H1 (cell line): Measurements from ENCODE around the gene TNFSF15.

Experiments used
- ASH2L ChIP-seq: fragments of 200-600, 300-600 bp; sonication (generic); IDR thresholded peaks from one replicate; pipeline ENCODE4 v1.7.1; 2017; ENCODE audit warnings: low read length
- CEBPB ChIP-seq: IDR thresholded peaks from 2 replicates; pipeline ENCODE4 v1.6.1; 2012; ENCODE audit warnings: low read depth, low read length
- CTCF ChIP-seq, 3 experiments: IDR thresholded peaks; 1 replicate in 2 of 3; 2 replicates in 1 of 3; pipeline versions ENCODE4 v1.5.1 to v1.6.1; 2011; ENCODE audit warnings: low read length in 3 of 3, mild to moderate bottlenecking in 3 of 3, inconsistent platforms in 2 of 3, low read depth in 1 of 3, moderate library complexity in 1 of 3; ENCODE audit not compliant: insufficient read depth in 1 of 3; ENCODE audit errors: control extremely low read depth in 1 of 3
- EP300 ChIP-seq, 2 experiments: IDR thresholded peaks; 1 replicate in 1 of 2; 2 replicates in 1 of 2; pipeline ENCODE4 v1.6.1; 2011 to 2012; ENCODE audit warnings: low read depth in 2 of 2, low read length in 2 of 2, mild to moderate bottlenecking in 2 of 2, borderline replicate concordance in 1 of 2, inconsistent platforms in 1 of 2, moderate library complexity in 1 of 2
- EZH2 ChIP-seq: fragments of 200-600 bp; sonication (generic); IDR thresholded peaks from 2 replicates; pipeline ENCODE4 v1.7.1; 2012; ENCODE audit warnings: low read depth, mild to moderate bottlenecking, moderate library complexity, low read length, inconsistent platforms; ENCODE audit not compliant: severe bottlenecking
- JUND ChIP-seq: IDR thresholded peaks from 2 replicates; pipeline ENCODE4 v1.6.1; 2011; ENCODE audit warnings: mild to moderate bottlenecking, improper control_type of control experiment, low read length
- KDM1A ChIP-seq: fragments of 200-600, 300-600 bp; sonication (generic); IDR thresholded peaks from 2 replicates; pipeline ENCODE4 v1.7.1; 2016; ENCODE audit warnings: mild to moderate bottlenecking, low read length, borderline replicate concordance
- MAX ChIP-seq: IDR thresholded peaks from 2 replicates; pipeline ENCODE4 v1.6.1; 2012; ENCODE audit warnings: inconsistent platforms
- PHF8 ChIP-seq: fragments of 200-600 bp; sonication (generic); conservative IDR thresholded peaks from 2 replicates; pipeline ENCODE4 v1.7.1; 2012; ENCODE audit warnings: low read depth, mild to moderate bottlenecking, inconsistent platforms, low read length, moderate library complexity
- POLR2A ChIP-seq, 2 experiments: IDR thresholded peaks; 1 replicate in 1 of 2; 2 replicates in 1 of 2; pipeline ENCODE4 v1.6.1; 2011; ENCODE audit warnings: low read depth in 2 of 2, low read length in 2 of 2, mild to moderate bottlenecking in 2 of 2; ENCODE audit errors: control extremely low read depth in 1 of 2
- POLR2AphosphoS5 ChIP-seq: IDR thresholded peaks from 2 replicates; pipeline ENCODE4 v1.6.1; 2011; ENCODE audit warnings: low read depth, low read length
- RAD21 ChIP-seq, 2 experiments: IDR thresholded peaks in 1 of 2; conservative IDR thresholded peaks in 1 of 2; 2 replicates each; pipeline ENCODE4 v1.6.1; 2011; ENCODE audit warnings: low read depth in 2 of 2, low read length in 2 of 2, improper control_type of control experiment in 1 of 2, inconsistent platforms in 1 of 2, mild to moderate bottlenecking in 1 of 2, moderate library complexity in 1 of 2
- SRF ChIP-seq: IDR thresholded peaks from 2 replicates; pipeline ENCODE4 v1.6.1; 2011; ENCODE audit warnings: mild to moderate bottlenecking, low read depth, low read length, moderate library complexity
- TAF1 ChIP-seq: IDR thresholded peaks from 2 replicates; pipeline ENCODE4 v1.6.1; 2011; ENCODE audit warnings: mild to moderate bottlenecking, low read depth, low read length

GRCh38 chr9:114844766-114845165, 38.9 kb upstream of the TNFSF15 start:
- TF ChIP-seq CTCF (IDR thresholded peaks at IDR 0.05; ENCODE audit: control extremely low read depth in 1 of 3, insufficient read depth in 1 of 3, low read depth in 1 of 3, low read length in 3 of 3) (no peak), TAF1 (no peak), JUND (no peak), PHF8 (no peak), POLR2A (IDR thresholded peaks at IDR 0.05; ENCODE audit: control extremely low read depth in 1 of 2, low read depth in 2 of 2, low read length in 2 of 2) (no peak), RAD21 (IDR thresholded peaks at IDR 0.05 in 1 of 2, conservative IDR thresholded peaks at IDR 0.05 in 1 of 2; ENCODE audit: low read depth in 2 of 2, low read length in 2 of 2) (no peak), EP300 (IDR thresholded peaks at IDR 0.05; ENCODE audit: borderline replicate concordance in 1 of 2, low read depth in 2 of 2, low read length in 2 of 2) (no peak), CEBPB (no peak), SRF (no peak), EZH2 (no peak), MAX (no peak), KDM1A (no peak), ASH2L (no peak), POLR2AphosphoS5 (no peak)
